Measurements from ENCODE around the gene MEGF11.

Gene MEGF11

DNA sequence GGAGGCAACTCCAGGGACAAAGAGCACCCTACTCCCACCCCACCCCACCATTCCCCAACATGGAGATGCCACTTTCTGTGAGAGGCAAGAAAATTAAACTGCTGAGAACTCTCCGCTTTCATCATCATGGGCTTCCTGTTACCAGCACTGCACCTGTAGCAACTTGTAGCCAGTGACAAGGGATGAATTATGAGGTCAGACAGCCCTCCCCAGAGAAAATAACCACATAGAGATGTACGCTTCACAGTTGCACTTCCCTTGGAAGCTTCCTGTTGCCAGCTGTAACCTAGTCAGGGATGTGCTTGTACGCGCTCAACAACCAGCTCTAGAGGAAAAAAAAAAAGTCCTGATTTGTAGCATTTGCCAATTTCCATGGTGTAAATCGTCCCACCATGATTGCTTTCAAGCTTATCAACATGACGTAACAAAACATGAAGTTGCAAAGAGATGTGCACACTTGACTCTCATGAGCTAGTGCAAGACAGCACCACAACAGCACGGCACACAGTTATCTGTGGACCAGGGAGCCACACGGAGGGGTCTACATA lies 238.8 kb downstream of the MEGF11 start:
- H3K4me3 Mint-ChIP-seq: no peak overlapping the region
- H3K9me3 Mint-ChIP-seq: peaks cover 5% of the 10 kb centered on the region
- peaks cover 32% of the 10 kb centered on the region for H3K27me3 Mint-ChIP-seq (ENCODE audit: low read depth)
- peaks cover 5% of the 10 kb centered on the region for H3K36me3 Mint-ChIP-seq (ENCODE audit: low read depth)
- TF ChIP-seq, protein P1, sequence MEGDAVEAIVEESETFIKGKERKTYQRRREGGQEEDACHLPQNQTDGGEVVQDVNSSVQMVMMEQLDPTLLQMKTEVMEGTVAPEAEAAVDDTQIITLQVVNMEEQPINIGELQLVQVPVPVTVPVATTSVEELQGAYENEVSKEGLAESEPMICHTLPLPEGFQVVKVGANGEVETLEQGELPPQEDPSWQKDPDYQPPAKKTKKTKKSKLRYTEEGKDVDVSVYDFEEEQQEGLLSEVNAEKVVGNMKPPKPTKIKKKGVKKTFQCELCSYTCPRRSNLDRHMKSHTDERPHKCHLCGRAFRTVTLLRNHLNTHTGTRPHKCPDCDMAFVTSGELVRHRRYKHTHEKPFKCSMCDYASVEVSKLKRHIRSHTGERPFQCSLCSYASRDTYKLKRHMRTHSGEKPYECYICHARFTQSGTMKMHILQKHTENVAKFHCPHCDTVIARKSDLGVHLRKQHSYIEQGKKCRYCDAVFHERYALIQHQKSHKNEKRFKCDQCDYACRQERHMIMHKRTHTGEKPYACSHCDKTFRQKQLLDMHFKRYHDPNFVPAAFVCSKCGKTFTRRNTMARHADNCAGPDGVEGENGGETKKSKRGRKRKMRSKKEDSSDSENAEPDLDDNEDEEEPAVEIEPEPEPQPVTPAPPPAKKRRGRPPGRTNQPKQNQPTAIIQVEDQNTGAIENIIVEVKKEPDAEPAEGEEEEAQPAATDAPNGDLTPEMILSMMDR (IDR thresholded peaks at IDR 0.05; ENCODE audit: unreplicated experiment in 3 of 3): no peak
- no peak overlapping the region for H3K27ac Mint-ChIP-seq
- H3K4me1 Mint-ChIP-seq: peaks cover 11% of the 10 kb centered on the region

DNA sequence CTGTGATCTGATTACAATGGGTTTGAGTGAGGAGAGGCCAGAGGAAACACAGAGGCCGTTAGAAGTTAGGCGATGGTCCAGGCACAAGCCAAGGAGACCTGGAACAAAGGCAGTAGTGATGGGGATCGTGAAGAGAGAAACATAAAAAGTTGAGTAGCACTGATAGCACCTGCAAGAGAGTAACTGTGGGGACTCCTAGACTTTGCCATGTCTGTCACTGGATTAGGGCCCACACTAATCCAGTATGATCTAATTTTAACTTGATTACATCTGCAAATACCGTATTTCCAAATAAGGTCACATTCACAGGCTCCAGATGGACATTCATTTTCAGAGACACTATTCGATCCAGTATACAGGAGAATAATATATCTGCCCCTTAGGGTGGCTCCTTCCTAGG lies 239.5 kb downstream of the MEGF11 start:
- H3K36me3 Mint-ChIP-seq (ENCODE audit: low read depth): peaks cover 5% of the 10 kb centered on the region
- H3K9me3 Mint-ChIP-seq: peaks cover 5% of the 10 kb centered on the region
- peaks cover 30% of the 10 kb centered on the region for H3K27me3 Mint-ChIP-seq (ENCODE audit: low read depth)
- peaks cover 11% of the 10 kb centered on the region for H3K4me1 Mint-ChIP-seq
- TF ChIP-seq, protein P1 (IDR thresholded peaks at IDR 0.05; ENCODE audit: unreplicated experiment in 3 of 3): no peak
- no peak overlapping the region for H3K4me3 Mint-ChIP-seq
- H3K27ac Mint-ChIP-seq: no peak overlapping the region

DNA sequence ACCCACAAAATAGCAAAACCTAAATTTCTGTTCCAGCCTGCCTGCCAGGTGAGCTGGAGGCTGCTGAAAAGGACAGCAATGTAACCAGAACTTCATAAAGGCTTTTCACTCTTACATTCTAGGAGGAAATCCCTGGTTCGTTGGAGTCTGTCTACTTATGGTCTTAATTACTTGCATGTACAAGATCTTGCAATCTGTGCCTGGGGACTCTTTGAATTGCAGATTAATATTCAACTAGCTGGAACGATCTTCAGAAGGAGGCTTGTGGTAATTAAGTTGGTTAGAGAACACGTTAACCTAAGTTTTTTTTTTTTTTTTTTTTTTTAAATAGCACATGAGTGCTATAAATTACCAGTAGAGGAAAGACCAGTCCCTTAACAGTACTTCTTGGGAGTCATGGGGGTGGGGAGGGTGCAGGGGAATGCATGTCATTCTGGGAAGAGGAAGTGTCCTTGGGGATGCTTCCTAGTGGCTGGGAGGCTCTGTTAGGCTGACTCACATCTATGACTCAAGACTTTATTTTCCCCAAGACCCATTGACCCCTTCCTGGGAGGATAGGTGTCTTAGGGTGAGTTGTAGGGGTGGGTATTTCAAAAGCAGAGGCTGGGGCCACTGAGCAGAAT lies 244.5 kb downstream of the MEGF11 start:
- no peaks in the 10 kb centered on the region for H3K36me3 Mint-ChIP-seq (ENCODE audit: low read depth)
- H3K4me3 Mint-ChIP-seq: no peak overlapping the region
- no peaks in the 10 kb centered on the region for H3K9me3 Mint-ChIP-seq
- peaks cover 36% of the 10 kb centered on the region for H3K27me3 Mint-ChIP-seq (ENCODE audit: low read depth)
- TF ChIP-seq, protein P1 (IDR thresholded peaks at IDR 0.05; ENCODE audit: unreplicated experiment in 3 of 3): no peak
- no peaks in the 10 kb centered on the region for H3K4me1 Mint-ChIP-seq
- H3K27ac Mint-ChIP-seq: no peak overlapping the region

DNA sequence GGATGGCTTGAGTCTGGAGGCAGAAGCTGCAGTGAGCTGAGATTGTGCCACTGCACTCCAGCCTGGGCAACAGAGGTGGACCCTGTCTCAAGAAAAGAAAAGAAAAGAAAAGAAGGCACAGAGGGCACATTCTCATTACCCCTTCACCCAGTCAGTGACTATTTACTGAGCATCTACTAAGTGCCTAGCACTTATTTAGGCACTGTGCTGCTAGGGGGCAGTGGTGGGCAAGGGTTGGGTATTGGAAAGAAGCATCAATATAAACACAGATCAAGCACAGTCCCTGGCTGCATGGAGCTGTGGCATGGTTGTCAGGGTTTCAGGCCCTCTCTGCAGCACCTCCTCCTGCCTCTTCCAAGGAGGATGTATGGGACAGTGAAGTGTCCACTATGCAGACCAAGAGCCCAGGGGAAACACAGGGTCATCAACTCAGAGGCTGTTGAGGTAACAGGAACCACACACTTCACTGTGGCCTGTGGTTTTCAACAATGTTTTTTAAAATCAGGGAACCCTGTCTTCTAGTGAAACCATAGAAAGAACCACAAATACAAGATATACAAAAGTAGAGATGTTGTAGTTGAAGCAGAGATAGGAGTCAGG lies 245.8 kb downstream of the MEGF11 start:
- Mint-ChIP-seq H3K36me3 (ENCODE audit: low read depth) (no peaks in the 10 kb centered on the region), H3K27me3 (ENCODE audit: low read depth) (peaks cover 41% of the 10 kb centered on the region), H3K4me1 (no peaks in the 10 kb centered on the region), H3K4me3 (no peak overlapping the region), H3K9me3 (no peaks in the 10 kb centered on the region), H3K27ac (no peak overlapping the region)
- TF ChIP-seq, protein P1 (IDR thresholded peaks at IDR 0.05; ENCODE audit: unreplicated experiment in 3 of 3): no peak

DNA sequence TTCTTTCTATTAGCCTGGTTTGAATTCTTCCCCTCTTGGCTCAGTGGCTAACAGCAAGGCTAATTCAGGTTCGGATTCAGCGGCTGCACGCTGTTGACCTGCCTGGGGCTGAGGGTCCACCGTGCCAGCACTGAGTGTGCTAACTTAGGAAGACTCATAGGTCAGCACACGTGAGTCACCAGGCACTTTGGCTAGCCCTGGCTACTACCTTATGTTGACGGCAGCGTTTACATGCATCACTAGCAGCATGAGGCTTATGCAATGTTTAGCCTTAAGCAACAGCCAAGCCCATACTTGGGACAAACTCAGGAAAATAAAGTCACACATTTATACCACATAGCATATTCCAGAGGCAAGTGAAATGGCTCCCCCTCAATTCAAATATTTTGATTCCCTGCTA lies 246.6 kb downstream of the MEGF11 start:
- TF ChIP-seq, protein P1 (IDR thresholded peaks at IDR 0.05; ENCODE audit: unreplicated experiment in 3 of 3): no peak
- peaks cover 48% of the 10 kb centered on the region for H3K27me3 Mint-ChIP-seq (ENCODE audit: low read depth)
- no peaks in the 10 kb centered on the region for H3K4me1 Mint-ChIP-seq
- H3K9me3 Mint-ChIP-seq: no peaks in the 10 kb centered on the region
- H3K4me3 Mint-ChIP-seq: no peak overlapping the region
- no peak overlapping the region for H3K27ac Mint-ChIP-seq
- H3K36me3 Mint-ChIP-seq (ENCODE audit: low read depth): no peaks in the 10 kb centered on the region
